ENCODE data around the gene RPL41. TPM values are rescaled to one million over a fixed set of nuclear protein-coding genes. Genes with fewer than 3 reads are reported as not detected.
"Not testable (repeated sequence)": the region's sequence is repeated elsewhere in the genome, so short reads cannot be mapped to it uniquely, and the experiment has no call there.

RPL41 gene
- total RNA-seq, 1 donor from 2014 or later = 2,837 TPM

DNA sequence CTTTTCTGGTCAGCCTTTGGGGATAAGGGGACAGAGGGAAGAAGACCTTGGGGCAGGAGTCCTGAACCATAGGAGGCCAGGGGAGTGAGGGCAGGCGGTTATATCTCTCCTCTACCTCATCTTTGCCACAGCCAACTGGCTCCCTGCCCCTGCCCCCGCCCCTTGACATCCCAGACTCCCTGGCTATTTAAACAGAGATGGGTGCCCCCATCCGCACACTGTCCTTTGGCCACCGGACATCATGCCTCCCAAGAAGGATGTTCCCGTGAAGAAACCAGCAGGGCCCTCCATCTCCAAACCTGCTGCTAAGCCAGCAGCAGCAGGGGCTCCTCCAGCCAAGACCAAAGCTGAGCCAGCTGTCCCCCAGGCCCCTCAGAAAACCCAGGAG is 37.2 kb downstream of the RPL41 start:
- intact Hi-C loops (cut with DNase I) = no loop called here
- no peaks in the 10 kb centered on the region for H3K9me3 ChIP-seq
- ATAC-seq = no peak

DNA sequence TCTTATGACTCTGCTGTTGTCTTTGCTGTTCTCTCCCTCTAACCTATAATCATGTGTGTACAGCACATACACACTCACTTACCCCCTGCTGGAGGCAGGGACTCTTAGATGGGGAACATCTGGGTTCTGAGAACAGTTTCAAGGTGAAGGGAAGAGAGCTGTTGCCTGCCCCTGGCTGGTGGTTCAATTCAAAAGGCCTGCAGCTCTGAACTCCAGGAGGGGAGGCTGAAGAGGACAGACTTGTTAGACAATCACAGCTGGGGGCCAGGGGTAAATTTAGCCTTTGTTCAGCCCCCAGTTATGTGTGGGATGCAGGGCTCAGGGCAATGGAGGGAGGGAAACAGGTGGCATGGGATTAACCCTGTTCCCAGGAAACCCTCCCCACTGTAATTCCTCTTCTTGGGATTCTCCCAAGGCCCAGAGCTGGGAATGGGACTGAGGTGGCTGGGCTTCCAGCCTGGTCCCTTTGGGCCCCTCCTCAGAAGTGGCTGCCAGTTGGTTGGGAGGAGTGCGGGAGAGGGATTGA is 37.9 kb downstream of the RPL41 start:
- intact Hi-C loops (cut with DNase I) = no loop called here
- ATAC-seq = no peak
- no peak for TF ChIP-seq CTCF (IDR thresholded peaks at IDR 0.05)
- Histone ChIP-seq H3K4me3 (no peak overlapping the region), H3K9me3 (no peaks in the 10 kb centered on the region), H3K36me3 (peaks cover under 1% of the 10 kb centered on the region), H3K27ac (no peak overlapping the region), H3K27me3 (ENCODE audit: low read depth) (no peaks in the 10 kb centered on the region), H3K4me1 (peaks cover 30% of the 10 kb centered on the region)
- DNase-seq = peak; percentile 14

More for the DNA sequence above, 37.2 kb downstream of the RPL41 start:
- H3K4me1 ChIP-seq = peaks cover 30% of the 10 kb centered on the region
- TF ChIP-seq CTCF (IDR thresholded peaks at IDR 0.05) = no peak
- no peak overlapping the region for H3K4me3 ChIP-seq
- no peak for DNase-seq
- no peaks in the 10 kb centered on the region for H3K27me3 ChIP-seq (ENCODE audit: low read depth)
- no peak overlapping the region for H3K27ac ChIP-seq
- H3K36me3 ChIP-seq = no peaks in the 10 kb centered on the region

GRCh38 chr12:56154818-56155217 is 38.4 kb downstream of the RPL41 start:
- intact Hi-C loops (cut with DNase I) = no loop called here

DNA sequence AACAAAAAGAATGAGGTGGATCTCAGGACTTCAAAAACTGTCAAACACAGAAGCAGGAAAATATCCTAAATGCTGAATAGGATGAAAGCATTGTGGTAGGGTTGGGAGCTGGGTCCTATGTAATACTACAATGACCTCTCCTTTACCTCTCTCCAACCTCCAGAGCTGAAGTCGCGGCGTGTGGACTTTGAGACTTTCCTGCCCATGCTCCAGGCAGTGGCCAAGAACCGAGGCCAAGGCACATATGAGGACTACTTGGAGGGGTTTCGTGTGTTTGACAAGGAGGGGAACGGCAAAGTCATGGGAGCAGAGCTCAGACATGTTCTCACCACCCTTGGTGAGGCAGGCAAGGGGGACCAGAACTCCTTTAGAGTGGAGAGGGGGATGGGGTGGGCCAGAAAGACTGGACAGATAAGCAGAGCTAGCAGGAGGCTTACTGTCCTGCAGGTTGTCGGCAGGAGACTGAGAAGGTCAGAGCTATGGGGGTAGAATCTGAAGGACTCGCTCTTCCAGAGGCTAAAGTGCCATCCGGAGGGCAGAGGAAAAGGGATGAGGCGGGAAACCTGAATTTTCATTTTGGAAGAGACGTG is 38.9 kb downstream of the RPL41 start:
- H3K27ac ChIP-seq = no peak overlapping the region
- peaks cover 10% of the 10 kb centered on the region for H3K36me3 ChIP-seq
- peaks cover 40% of the 10 kb centered on the region for H3K4me1 ChIP-seq
- H3K9me3 ChIP-seq = no peaks in the 10 kb centered on the region
- ATAC-seq (no peak), DNase-seq (no peak)
- intact Hi-C loops (cut with DNase I) = no loop called here
- no peak overlapping the region for H3K4me3 ChIP-seq
- no peak for TF ChIP-seq CTCF (IDR thresholded peaks at IDR 0.05)
- no peaks in the 10 kb centered on the region for H3K27me3 ChIP-seq (ENCODE audit: low read depth)

More at GRCh38 chr12:56154818-56155217, 38.4 kb downstream of the RPL41 start:
- no peak for DNase-seq
- no peak for TF ChIP-seq CTCF (IDR thresholded peaks at IDR 0.05)
- Histone ChIP-seq H3K4me1 (peaks cover 35% of the 10 kb centered on the region), H3K9me3 (no peaks in the 10 kb centered on the region), H3K4me3 (no peak overlapping the region), H3K27ac (no peak overlapping the region), H3K27me3 (ENCODE audit: low read depth) (no peaks in the 10 kb centered on the region), H3K36me3 (peaks cover 5% of the 10 kb centered on the region)
- ATAC-seq = no peak

DNA sequence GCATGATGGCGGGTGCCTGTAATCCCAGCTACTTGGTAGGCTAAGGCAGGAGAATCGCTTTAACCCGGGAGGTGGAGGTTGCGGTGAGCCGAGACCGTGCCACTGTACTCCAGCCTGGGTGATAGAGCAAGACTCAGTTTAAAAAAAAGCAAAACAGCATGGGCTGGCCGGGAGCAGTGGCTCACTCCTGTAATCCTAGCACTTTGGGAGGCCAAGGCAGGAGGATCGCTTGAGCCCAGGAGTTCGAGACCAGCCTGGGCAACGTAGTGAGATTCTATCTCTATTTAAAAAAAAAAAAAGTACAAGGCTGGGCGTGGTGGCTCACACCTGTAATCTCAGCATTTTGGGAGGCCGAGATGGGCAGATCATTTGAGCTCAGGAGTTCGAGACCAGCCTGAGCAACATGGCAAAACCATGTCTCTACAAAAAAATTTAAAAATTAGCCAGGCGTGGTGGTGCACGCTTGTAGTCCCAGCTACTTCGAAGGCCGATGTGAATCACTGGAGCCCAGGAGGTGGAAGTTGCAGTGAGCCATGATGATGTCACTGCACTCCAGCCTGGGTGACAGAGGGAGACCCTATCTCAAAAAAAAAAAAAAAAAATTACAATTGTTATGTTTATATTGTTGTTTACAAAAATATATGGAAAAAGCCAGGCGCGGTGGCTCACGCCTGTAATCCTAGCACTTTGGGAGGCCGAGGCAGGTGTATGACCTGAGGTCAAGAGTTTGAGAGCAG is 40.2 kb downstream of the RPL41 start:
- ATAC-seq; intact Hi-C loops (cut with DNase I); H3K27me3 ChIP-seq (ENCODE audit: low read depth); H3K9me3 ChIP-seq; DNase-seq: not testable (repeated sequence)
- Histone ChIP-seq H3K4me3 (peak overlapping the region; percentile 88), H3K36me3 (peaks cover 23% of the 10 kb centered on the region), H3K4me1 (peaks cover 43% of the 10 kb centered on the region), H3K27ac (peak overlapping the region; percentile 96)
